Stimulated activated CD8-positive, alpha-beta memory T cell treated with anti-CD3 and anti-CD28 coated beads, Interleukin-15, amount 100 ng/mL, for 1 hour (primary cell): Measurements from ENCODE around the gene CEP55.

Experiments
- DNase-seq: peaks from one replicate; pipeline ENCODE4 v3.0.0-alpha.2; 2020; ENCODE audit warnings: low read depth

CEP55 gene

DNA sequence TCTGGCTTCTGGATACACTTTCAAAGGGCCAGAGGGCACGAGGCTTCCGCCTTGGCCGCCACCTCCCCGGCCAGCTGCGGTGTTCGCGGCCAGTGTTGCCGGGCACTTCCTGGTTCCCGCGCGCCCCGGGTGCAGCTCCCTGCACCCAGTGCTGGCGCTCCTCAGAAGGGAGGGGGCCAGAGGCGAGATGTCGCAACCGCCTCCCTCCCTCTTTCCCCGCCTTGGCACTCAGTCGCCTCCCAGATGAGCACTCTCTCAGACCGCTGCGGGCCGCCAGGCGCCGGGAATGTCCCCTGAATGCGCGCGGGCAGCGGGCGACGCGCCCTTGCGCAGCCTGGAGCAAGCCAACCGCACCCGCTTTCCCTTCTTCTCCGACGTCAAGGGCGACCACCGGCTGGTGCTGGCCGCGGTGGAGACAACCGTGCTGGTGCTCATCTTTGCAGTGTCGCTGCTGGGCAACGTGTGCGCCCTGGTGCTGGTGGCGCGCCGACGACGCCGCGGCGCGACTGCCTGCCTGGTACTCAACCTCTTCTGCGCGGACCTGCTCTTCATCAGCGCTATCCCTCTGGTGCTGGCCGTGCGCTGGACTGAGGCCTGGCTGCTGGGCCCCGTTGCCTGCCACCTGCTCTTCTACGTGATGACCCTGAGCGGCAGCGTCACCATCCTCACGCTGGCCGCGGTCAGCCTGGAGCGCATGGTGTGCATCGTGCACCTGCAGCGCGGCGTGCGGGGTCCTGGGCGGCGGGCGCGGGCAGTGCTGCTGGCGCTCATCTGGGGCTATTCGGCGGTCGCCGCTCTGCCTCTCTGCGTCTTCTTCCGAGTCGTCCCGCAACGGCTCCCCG is 70.2 kb downstream of the CEP55 start, which contains the start of gene FFAR4:
FFAR4 (plus strand) TSS at position 231 of the 842 bp plus-strand sequence; CDS start at position 287, 56 bp downstream.
- no peak for DNase-seq

DNA sequence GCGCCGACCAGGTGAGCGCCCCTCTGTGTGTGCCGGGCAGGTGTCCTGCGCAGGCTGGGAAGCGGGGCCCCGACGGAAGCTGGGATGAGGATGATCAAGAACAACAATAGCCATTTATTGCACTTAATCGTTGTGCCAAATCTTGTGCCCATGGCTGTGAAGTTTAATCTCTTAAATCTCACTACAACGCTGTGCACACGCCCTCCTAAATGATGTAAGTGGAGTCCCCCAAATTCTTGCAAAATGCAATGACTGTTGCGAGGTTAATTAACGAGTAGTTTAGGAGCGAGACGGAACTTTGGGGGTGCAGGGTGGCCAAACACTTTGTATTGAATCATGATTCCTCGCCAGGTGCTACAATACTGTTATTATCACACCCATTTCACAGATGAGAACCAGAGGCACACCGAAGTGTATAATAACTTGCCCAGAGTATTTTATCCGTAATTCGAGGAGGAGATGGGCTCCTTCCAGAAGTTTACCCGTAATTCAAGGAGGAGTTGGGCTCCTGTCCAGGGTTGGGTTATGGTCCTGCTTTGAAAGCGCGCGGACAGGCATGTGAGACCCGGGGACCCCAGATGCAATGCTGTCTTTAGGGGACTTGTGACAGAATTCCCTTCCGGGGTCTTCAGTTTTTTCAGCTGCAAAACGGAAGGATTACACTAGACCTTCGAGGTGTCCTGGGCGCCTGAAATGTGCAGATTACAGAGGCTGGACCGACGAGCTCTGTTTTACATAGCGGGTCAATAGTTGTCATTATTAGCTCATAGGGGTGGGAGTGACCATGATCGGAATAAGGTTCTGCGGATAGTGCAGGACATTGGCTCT is 71.1 kb downstream of the CEP55 start:
- DNase-seq, result no peak

DNA sequence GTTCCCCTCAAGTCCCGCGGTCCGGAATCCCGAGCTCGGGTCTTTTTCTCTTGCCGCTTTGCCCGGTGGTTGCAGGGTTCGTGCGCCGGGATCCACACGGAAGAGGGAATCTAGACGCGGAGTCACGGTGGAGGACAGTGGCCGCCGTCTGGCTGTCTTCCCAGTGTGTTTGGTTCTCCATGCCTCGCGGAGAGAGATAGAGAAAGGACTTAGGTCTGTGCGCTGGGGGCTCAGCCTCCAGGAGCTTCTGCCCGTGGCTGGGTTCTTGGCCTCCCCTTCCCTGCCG is 71.6 kb downstream of the CEP55 start:
- no peak for DNase-seq

DNA sequence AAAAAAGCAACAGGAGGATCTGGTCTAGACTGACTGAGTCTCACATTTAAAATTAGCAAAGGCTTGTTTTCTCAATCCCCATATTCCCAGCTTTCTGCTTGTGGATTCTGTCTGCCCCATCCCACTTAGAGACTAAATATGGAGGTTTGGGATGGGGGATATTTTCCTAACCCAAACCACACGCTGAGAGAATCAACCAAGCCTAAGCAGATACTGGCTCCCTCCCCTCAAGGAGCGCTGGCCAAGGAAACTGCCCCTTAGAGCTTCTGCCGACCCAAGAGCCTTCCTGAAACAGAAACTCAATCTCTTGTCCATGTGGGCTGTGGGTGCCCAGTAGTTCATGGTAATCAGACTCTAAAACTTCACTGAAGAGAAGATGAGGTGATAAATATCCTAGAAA is 74.0 kb downstream of the CEP55 start:
- no peak for DNase-seq

DNA sequence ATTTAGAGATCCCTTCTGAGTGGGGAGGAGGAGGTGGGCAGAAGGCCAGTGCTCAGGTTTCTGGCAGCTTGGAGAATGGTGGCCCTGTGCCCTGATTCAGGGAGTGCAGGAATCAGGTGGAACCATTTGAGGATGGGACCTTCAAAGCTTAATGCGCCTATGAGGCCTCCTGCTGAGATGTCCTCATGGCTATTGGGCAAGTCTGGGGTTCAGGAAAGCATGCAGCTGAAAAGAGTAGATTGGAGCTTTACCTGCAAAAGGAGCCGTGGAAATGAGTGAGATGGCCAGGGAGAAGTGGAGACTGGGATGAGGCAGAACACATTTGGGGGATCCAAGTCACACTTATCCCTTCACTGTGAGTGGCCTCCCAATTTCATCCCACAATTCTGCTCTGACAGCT is 76.2 kb downstream of the CEP55 start:
- DNase-seq, result no peak

DNA sequence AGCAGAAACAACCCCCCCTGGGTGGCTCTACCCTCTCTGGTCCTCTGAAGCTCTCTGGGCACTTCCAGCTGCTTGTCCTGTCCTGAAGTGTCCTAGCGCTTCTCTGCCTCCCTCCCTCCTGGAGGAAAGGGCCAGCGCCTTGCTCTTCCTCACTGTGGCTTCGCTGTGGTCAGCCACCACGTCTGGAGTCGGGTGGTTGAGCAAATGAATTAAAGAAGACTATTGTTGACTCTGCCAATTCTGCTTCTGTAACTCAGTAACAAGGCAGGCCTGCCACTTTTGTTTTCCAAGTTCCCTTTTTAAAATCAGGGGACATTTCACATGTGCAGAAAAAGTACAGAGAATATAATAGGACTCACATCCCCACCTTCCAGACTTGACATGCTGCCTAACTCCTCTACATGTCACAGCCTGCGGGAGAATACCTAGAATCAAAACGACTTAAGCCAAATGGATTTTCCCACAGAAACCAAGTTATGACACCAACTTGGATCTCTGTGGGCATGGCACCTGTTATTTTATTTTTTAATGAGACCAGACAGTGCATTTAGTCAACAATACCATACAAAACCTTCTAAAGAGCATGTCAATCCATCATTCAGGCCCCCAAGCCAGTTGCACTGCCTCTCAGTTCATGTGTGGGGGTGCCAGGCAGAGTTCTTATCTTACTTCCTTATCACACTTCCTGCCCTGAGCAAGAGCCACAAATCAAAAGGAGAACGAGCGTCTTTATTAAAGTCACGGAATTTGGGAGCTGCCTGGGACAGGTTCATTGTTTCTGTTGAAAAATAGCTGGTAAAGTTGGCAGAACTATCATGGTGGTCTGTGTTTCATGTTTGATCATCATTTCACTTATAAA is 76.9 kb downstream of the CEP55 start:
- no peak for DNase-seq

GRCh38 chr10:93573924-93574323 is 77.5 kb downstream of the CEP55 start:
- DNase-seq, result no peak

- no peak for DNase-seq
Measured at GRCh38 chr10:93576888-93577287, 80.5 kb downstream of the CEP55 start.

DNA sequence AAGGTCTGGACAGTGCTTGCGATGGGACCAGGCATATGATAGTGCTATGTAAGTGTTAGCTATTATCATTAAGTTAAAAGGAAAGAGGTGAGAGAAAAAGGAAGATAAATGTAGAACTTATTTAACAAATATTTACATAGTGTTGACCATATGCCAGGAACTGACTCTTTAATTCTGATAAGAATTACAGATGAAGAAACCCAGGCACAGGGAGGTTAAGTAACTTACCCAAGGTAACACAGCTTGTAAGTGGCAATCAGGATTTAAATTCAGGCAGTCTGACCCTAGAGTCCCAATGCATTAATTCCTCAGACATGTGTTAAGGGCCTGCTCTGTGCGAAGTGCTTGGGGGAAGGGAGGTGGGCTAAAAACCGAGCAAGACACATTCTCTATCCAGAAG is 81.2 kb downstream of the CEP55 start:
- no peak for DNase-seq
